Hindlimb muscle (tissue), 1 donor: ENCODE data around the gene TRMT11. TPM values are rescaled to one million over a fixed set of nuclear protein-coding genes. Genes with fewer than 3 reads are reported as not detected.
A peak's percentile ranks its signal among the peaks of the same experiment; 100 is the strongest.
"Not testable (repeated sequence)": the region's sequence is repeated elsewhere in the genome, so short reads cannot be mapped to it uniquely, and the experiment has no call there.

ENCODE experiments used
- DNase-seq: peaks from one replicate; pipeline ENCODE4 v3.0.0-alpha.2; 2013
- polyA plus RNA-seq: library from polyadenylated mRNA; unstranded; fragments of 120-200 nt; gene quantifications from one replicate; pipeline ENCODE4 v1.2.1, GENCODE V29; 2013; ENCODE audit not compliant: insufficient read length

TRMT11 gene
- polyA plus RNA-seq, 1 donor: 13.4 TPM

GRCh38 chr6:125994670-125995488 is 8.5 kb downstream of the TRMT11 start:
- DNase-seq: no peak

GRCh38 chr6:125995972-125996580 is 9.7 kb downstream of the TRMT11 start:
- DNase-seq: peak; percentile 62

GRCh38 chr6:126002755-126003679 is 16.7 kb downstream of the TRMT11 start:
- no peak for DNase-seq

- no peak for DNase-seq
Observed at GRCh38 chr6:126007800-126008199, 21.5 kb downstream of the TRMT11 start.

GRCh38 chr6:126010040-126010439 is 23.7 kb downstream of the TRMT11 start:
- no peak for DNase-seq

DNA sequence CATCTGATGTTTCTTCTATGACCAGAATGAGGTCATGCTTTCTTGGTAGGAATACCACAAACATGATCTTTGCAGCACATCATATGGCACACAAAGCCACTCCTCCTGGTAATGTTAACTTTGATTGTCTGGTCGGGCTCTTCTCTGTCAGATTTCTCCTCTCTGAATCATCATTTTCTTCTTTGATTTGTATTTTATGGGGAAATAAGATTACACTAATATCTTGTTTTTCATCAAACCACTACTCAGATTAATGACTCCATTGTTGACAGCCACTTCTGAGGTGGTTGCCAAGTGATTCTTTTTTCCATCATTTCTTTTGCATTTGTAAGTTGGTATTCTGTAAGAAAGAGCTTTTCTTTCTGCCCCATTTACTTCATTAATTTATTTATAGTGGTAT is 29.5 kb downstream of the TRMT11 start:
- DNase-seq: no peak

GRCh38 chr6:126016591-126016990 is 30.3 kb downstream of the TRMT11 start:
- no peak for DNase-seq

DNA sequence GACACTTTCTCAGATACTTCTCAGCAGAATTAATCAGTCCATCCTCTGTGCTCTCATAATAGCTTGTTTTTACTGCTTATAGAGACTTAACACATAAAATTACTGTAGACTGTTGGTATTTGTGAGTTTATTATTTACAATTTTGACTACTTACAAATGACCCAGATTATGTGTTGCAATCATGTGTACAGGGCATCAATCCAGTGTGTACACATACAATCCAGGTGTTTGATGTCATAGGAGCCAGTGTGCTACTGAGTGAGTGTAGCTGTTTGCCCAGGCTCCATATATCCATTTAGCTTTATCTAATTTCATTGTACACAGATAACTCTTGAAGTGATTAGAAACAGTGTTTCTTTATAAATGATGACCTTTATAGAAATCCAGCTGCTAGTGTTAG is 31.3 kb downstream of the TRMT11 start:
- DNase-seq: no peak

DNA sequence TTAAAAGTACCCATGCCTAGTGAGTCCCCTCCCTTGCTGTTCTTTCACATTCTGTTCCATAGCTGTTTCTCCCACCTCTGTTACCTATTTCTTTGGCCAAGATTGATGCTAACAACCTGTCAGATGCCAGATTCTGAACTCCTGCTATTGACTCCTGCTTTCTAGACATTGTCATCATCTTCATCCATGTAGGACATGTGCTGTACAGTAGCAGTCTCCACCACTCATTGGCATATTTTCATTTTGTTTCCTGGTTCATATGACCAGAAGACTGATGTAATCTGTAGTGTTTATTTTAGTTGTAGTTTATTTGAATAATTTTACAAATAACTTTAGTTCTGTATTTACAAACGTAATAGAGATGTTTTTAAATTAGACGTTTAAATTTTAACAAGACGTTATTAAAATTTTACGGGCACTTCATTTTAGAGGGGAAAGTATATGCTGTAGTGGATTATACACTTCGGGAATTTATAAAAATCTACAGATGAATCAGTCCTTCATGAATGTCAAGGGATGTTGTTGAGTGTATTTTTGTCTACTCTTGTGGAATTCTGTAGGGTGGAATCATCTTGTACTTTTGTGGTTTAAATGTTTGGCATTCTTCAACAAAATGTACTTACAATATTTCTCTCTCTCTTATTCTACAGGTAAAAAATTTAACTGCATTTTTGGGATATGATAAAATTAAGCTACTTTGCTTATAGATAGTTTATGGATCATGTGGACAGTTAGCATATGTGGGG is 34.1 kb downstream of the TRMT11 start:
- no peak for DNase-seq

GRCh38 chr6:126023474-126023873 is 37.1 kb downstream of the TRMT11 start:
- not testable (repeated sequence) for DNase-seq

GRCh38 chr6:126026001-126026400 is 39.7 kb downstream of the TRMT11 start:
- no peak for DNase-seq

DNA sequence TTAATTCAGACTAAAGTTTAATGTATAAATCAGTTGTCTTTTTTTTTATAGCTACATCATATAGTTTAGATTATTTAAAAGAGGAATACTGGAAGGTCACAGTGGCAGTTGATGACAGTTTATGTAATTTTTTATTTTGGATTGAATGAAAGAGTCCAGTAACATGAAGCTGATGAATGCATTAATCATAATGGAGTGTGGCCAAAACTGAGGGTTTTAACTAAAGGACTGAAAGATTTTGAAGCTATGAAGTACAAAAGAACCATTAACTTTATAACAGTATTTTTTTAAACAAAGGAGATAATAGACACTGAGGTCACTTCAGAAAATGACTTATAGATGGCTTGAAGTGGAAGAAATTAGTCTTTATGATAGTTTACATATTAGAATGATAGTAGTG is 41.3 kb downstream of the TRMT11 start:
- DNase-seq: no peak

- DNase-seq: no peak
Observed at GRCh38 chr6:126030045-126030444, 43.7 kb downstream of the TRMT11 start.

DNA sequence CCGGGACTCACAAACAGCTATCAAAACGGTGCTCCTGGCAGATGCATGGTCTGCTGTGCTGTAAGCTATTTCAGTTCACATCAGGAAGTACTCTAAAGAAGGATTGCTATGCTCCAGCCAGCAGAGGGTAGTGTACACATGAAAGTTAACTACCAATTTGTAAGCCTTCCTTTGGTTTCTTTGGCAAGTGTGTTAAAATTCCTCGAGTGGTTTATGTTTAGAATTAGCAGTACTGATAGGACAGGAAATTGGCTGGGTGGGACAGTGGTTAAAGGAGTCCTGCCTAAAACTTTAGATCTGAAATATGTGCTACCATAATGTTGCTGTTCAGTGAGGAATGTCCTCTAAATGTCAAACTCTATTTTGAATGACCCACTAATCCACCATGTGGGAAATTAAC is 47.4 kb downstream of the TRMT11 start:
- DNase-seq: peak; percentile 54

DNA sequence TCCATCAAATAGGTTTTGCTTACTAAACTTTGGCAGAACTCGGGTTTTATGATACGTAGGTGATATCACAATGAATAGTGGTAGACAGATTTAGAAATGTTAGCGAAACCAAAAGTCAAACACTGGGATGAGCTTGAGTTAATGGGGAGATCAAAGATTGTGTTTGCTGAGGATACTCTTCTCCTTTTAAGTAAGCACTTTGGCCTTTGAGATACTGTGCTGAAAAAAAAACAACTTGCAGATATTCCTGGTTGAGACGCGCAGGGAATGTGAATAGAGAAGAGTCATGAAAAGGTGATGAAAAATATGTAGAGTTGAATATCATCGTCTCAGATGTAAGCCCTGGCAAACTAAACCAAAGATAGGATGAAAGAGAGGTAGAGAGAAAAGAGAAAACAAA is 48.3 kb downstream of the TRMT11 start:
- DNase-seq: no peak

GRCh38 chr6:126035764-126036163 is 49.4 kb downstream of the TRMT11 start:
- no peak for DNase-seq

- no peak for DNase-seq
Observed at GRCh38 chr6:126038234-126038633, 51.9 kb downstream of the TRMT11 start.

DNA sequence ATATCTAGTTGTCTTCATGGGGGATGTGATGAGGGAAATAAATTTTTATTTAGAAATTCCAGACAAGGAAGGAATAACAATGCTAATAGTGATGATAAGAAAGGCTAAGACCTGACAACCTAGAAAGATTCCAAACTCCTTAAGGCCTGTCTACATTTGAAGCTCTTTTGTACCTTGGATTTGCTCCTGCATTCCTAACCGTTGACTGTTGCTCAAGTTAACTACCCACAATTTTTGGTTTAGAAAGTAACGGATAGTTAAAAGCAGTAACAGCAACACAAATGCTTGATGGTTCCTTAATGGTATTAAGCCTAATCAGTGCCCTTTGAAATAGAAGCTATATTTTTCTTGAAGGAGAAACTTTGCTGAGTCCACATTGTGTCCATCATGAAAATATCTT is 52.9 kb downstream of the TRMT11 start:
- no peak for DNase-seq

DNA sequence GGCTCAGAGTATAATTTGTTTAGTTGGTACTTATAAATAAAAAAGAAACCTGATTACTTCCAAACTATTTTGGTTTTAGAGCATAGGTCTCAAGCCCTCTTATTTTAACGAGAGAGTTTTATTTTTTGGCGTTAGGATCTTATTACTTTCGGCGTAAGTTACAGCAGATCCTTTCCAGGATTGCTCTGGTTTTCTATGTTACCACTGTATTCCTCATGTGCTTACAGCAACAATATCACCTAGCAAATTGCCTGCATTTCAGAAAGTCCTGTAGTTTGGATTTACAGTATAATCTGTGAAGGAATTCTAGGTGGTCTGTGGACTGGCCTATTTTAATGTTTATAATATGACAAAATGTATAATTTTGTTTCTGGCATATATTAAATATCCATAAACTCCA is 54.1 kb downstream of the TRMT11 start:
- DNase-seq: no peak

GRCh38 chr6:126040826-126041225 is 54.5 kb downstream of the TRMT11 start:
- no peak for DNase-seq

GRCh38 chr6:126041516-126041915 is 55.2 kb downstream of the TRMT11 start:
- no peak for DNase-seq

GRCh38 chr6:126042001-126042419 is 55.7 kb downstream of the TRMT11 start:
- no peak for DNase-seq
